ENCODE results near the gene DACT1.

The DACT1 gene

DNA sequence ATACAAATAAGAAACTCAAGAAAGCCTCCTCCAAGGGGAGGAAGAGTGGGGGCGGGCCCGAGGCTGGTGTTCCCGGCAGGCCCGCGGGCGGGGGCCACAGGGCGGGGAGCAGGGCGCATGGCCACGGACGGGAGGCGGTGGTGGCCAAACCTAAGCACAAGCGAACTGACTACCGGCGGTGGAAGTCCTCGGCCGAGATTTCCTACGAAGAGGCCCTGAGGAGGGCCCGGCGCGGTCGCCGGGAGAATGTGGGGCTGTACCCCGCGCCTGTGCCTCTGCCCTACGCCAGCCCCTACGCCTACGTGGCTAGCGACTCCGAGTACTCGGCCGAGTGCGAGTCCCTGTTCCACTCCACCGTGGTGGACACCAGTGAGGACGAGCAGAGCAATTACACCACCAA lies 8.7 kb downstream of the DACT1 start:
- H3K4me2 ChIP-seq (ENCODE audit: low read depth, low read length) = no peak overlapping the region
- no peaks in the 10 kb centered on the region for H3K79me2 ChIP-seq (ENCODE audit: low read length)
- no peaks in the 10 kb centered on the region for H4K20me1 ChIP-seq (ENCODE audit: insufficient read depth, low read length)
- H3F3A ChIP-seq (ENCODE audit: insufficient read depth, low read length) = no peaks in the 10 kb centered on the region
- no peaks in the 10 kb centered on the region for H3K36me3 ChIP-seq (replicated peaks; ENCODE audit: insufficient read depth, low read length)
- TF ChIP-seq EZH2phosphoT487 (IDR thresholded peaks at IDR 0.05; ENCODE audit: low read length) (no peak), EZH2 (optimal IDR thresholded peaks at IDR 0.05; ENCODE audit: low read depth, low read length) (no peak)
- TF ChIP-seq, protein P1, sequence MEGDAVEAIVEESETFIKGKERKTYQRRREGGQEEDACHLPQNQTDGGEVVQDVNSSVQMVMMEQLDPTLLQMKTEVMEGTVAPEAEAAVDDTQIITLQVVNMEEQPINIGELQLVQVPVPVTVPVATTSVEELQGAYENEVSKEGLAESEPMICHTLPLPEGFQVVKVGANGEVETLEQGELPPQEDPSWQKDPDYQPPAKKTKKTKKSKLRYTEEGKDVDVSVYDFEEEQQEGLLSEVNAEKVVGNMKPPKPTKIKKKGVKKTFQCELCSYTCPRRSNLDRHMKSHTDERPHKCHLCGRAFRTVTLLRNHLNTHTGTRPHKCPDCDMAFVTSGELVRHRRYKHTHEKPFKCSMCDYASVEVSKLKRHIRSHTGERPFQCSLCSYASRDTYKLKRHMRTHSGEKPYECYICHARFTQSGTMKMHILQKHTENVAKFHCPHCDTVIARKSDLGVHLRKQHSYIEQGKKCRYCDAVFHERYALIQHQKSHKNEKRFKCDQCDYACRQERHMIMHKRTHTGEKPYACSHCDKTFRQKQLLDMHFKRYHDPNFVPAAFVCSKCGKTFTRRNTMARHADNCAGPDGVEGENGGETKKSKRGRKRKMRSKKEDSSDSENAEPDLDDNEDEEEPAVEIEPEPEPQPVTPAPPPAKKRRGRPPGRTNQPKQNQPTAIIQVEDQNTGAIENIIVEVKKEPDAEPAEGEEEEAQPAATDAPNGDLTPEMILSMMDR (IDR thresholded peaks at IDR 0.05; ENCODE audit: low read length) = no peak
- no peak overlapping the region for H3K9ac ChIP-seq (ENCODE audit: low read length)
- no peaks in the 10 kb centered on the region for H3K4me1 ChIP-seq (ENCODE audit: low read length)
- no peak overlapping the region for H3K4me3 ChIP-seq (ENCODE audit: low read length)
- no peaks in the 10 kb centered on the region for H3K9me3 ChIP-seq (replicated peaks; ENCODE audit: insufficient read depth, low read length)
- H2AFZ ChIP-seq (ENCODE audit: low read length) = no peak overlapping the region
- no peak for DNase-seq
- H3K27me3 ChIP-seq (replicated peaks; ENCODE audit: insufficient read depth, low read length) = no peaks in the 10 kb centered on the region
- H3K9me2 ChIP-seq (replicated peaks; ENCODE audit: insufficient read depth, low read length) = no peaks in the 10 kb centered on the region
- H3K27ac ChIP-seq (ENCODE audit: low read length) = no peak overlapping the region

DNA sequence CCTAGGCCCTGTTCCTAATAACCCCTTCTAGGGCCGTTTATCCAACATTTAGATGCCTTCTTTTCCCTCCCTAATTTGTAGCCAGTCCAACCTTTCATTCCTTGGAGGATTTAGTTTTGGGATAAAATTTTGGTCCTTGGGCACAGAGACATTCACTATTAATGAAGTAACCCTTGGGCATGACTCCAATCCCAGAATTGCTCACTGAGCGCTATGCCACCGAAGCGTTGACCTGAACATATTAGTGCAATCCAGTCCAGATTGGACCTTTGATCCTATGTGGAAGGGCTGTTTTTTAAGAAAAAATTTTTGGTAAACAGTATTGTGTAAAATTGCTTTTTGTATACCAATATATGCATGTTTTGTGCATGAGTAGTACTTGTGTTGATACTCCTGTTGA lies 10.0 kb downstream of the DACT1 start:
- TF ChIP-seq EZH2phosphoT487 (IDR thresholded peaks at IDR 0.05; ENCODE audit: low read length) (no peak), EZH2 (optimal IDR thresholded peaks at IDR 0.05; ENCODE audit: low read depth, low read length) (no peak)
- TF ChIP-seq, protein P1 (IDR thresholded peaks at IDR 0.05; ENCODE audit: low read length) = no peak
- H3K27me3 ChIP-seq (replicated peaks; ENCODE audit: insufficient read depth, low read length) = no peaks in the 10 kb centered on the region
- H3K79me2 ChIP-seq (ENCODE audit: low read length) = no peaks in the 10 kb centered on the region
- H2AFZ ChIP-seq (ENCODE audit: low read length) = no peak overlapping the region
- no peak overlapping the region for H3K27ac ChIP-seq (ENCODE audit: low read length)
- no peak for DNase-seq
- H3K9me3 ChIP-seq (replicated peaks; ENCODE audit: insufficient read depth, low read length) = no peaks in the 10 kb centered on the region
- no peak overlapping the region for H3K4me2 ChIP-seq (ENCODE audit: low read depth, low read length)
- no peak overlapping the region for H3K9ac ChIP-seq (ENCODE audit: low read length)
- no peaks in the 10 kb centered on the region for H3F3A ChIP-seq (ENCODE audit: insufficient read depth, low read length)
- H3K9me2 ChIP-seq (replicated peaks; ENCODE audit: insufficient read depth, low read length) = no peaks in the 10 kb centered on the region
- no peaks in the 10 kb centered on the region for H3K4me1 ChIP-seq (ENCODE audit: low read length)
- no peaks in the 10 kb centered on the region for H3K36me3 ChIP-seq (replicated peaks; ENCODE audit: insufficient read depth, low read length)
- H3K4me3 ChIP-seq (ENCODE audit: low read length) = no peak overlapping the region
- H4K20me1 ChIP-seq (ENCODE audit: insufficient read depth, low read length) = no peaks in the 10 kb centered on the region

DNA sequence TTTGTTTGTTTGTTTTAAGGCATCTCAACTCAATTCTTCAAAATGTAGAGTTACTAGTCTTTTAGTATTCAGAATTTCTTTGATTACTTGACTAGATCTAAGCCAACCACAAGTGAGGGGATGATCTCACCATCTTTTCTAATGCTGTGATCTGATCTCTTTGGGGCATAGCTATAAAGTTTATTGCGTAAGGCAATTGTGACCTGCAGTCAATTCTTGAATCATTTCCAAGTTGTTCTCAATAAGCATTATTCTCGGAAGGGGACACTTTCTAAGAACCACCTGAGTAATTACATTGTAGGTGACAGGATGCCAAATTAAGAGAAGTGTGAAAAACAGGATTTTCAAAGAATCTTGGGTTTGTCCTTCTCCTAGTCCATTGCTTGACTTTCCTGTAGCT lies 13.1 kb downstream of the DACT1 start:
- no peaks in the 10 kb centered on the region for H3K9me2 ChIP-seq (replicated peaks; ENCODE audit: insufficient read depth, low read length)
- H2AFZ ChIP-seq (ENCODE audit: low read length) = no peak overlapping the region
- H3K4me1 ChIP-seq (ENCODE audit: low read length) = no peaks in the 10 kb centered on the region
- H3K9me3 ChIP-seq (replicated peaks; ENCODE audit: insufficient read depth, low read length) = no peaks in the 10 kb centered on the region
- H3K27me3 ChIP-seq (replicated peaks; ENCODE audit: insufficient read depth, low read length) = no peaks in the 10 kb centered on the region
- H3K9ac ChIP-seq (ENCODE audit: low read length) = no peak overlapping the region
- TF ChIP-seq EZH2 (optimal IDR thresholded peaks at IDR 0.05; ENCODE audit: low read depth, low read length) = no peak
- no peak for TF ChIP-seq EZH2phosphoT487 (IDR thresholded peaks at IDR 0.05; ENCODE audit: low read length)
- TF ChIP-seq, protein P1 (IDR thresholded peaks at IDR 0.05; ENCODE audit: low read length) = no peak
- no peaks in the 10 kb centered on the region for H3F3A ChIP-seq (ENCODE audit: insufficient read depth, low read length)
- H3K4me3 ChIP-seq (ENCODE audit: low read length) = no peak overlapping the region
- DNase-seq = no peak
- H3K27ac ChIP-seq (ENCODE audit: low read length) = no peak overlapping the region
- no peaks in the 10 kb centered on the region for H3K36me3 ChIP-seq (replicated peaks; ENCODE audit: insufficient read depth, low read length)
- H3K79me2 ChIP-seq (ENCODE audit: low read length) = no peaks in the 10 kb centered on the region
- H4K20me1 ChIP-seq (ENCODE audit: insufficient read depth, low read length) = no peaks in the 10 kb centered on the region
- no peak overlapping the region for H3K4me2 ChIP-seq (ENCODE audit: low read depth, low read length)
